Loucy (cell line): Measurements from ENCODE around the gene GPATCH2L.

Experiments used
- H2AFZ ChIP-seq: fragments of 200-600 bp; sonication (generic); 2 replicates; pipeline ENCODE4 v1.6.0; 2016; ENCODE audit warnings: antibody characterized with exemption, mild to moderate bottlenecking, low read length, moderate library complexity
- H3F3A ChIP-seq: fragments of 200-600 bp; 2 replicates; pipeline ENCODE4 v1.6.0; 2016; ENCODE audit warnings: antibody characterized with exemption, low read depth, mild to moderate bottlenecking
- H3K27me3 ChIP-seq: fragments of 200-600 bp; sonication (generic); 2 replicates; pipeline ENCODE4 v1.6.1; 2014; ENCODE audit warnings: low read length, mild to moderate bottlenecking; ENCODE audit not compliant: insufficient read depth, poor library complexity, severe bottlenecking
- H3K36me3 ChIP-seq: fragments of 200-600 bp; sonication (generic); 2 replicates; pipeline ENCODE4 v1.6.1; 2016; ENCODE audit warnings: low read length; ENCODE audit not compliant: insufficient read depth
- H3K4me1 ChIP-seq: fragments of 200-600 bp; sonication (generic); 2 replicates; pipeline ENCODE4 v1.5.1; 2014; ENCODE audit warnings: low read length, mild to moderate bottlenecking; ENCODE audit not compliant: insufficient read depth, poor library complexity, severe bottlenecking
- H3K4me2 ChIP-seq: fragments of 200-600 bp; sonication (generic); 2 replicates; pipeline ENCODE4 v1.6.0; 2014; ENCODE audit warnings: antibody characterized with exemption, low read length, low read depth, mild to moderate bottlenecking; ENCODE audit not compliant: poor library complexity, severe bottlenecking
- H3K4me3 ChIP-seq: fragments of 200-600 bp; sonication (generic); 2 replicates; pipeline ENCODE4 v1.5.1; 2014; ENCODE audit warnings: low read length, mild to moderate bottlenecking, mixed read lengths; ENCODE audit not compliant: poor library complexity, severe bottlenecking
- H3K79me2 ChIP-seq: fragments of 200-600 bp; sonication (generic); 2 replicates; pipeline ENCODE4 v1.6.1; 2014; ENCODE audit warnings: low read length; ENCODE audit not compliant: insufficient read depth
- H3K9ac ChIP-seq: fragments of 200-600 bp; sonication (generic); 2 replicates; pipeline ENCODE4 v1.6.0; 2014; ENCODE audit warnings: mild to moderate bottlenecking, low read depth, low read length, moderate library complexity; ENCODE audit not compliant: poor library complexity, severe bottlenecking
- H3K9me2 ChIP-seq: fragments of 200-600 bp; sonication (generic); replicated peaks from 2 replicates; pipeline ENCODE4 v1.6.1; 2016; ENCODE audit warnings: low read depth, low read length, mixed read lengths
- H3K9me3 ChIP-seq: fragments of 200-600 bp; sonication (generic); 2 replicates; pipeline ENCODE4 v1.6.1; 2014; ENCODE audit warnings: mild to moderate bottlenecking, antibody characterized with exemption, low read length, low read depth; ENCODE audit not compliant: insufficient read depth
- H4K20me1 ChIP-seq: fragments of 200-600 bp; sonication (generic); 2 replicates; pipeline ENCODE4 v1.6.0; 2014; ENCODE audit warnings: antibody characterized with exemption, low read length, mild to moderate bottlenecking; ENCODE audit not compliant: insufficient read depth, poor library complexity, severe bottlenecking
- CTCF ChIP-seq: fragments of 200-600 bp; sonication (generic); conservative IDR thresholded peaks from 2 replicates; pipeline ENCODE4 v1.5.1; 2014; ENCODE audit warnings: mild to moderate bottlenecking, antibody characterized with exemption, low read length
- EZH2phosphoT487 ChIP-seq: fragments of 200-600 bp; IDR thresholded peaks from 2 replicates; pipeline ENCODE4 v1.6.1; 2018; ENCODE audit warnings: antibody characterized with exemption, mild to moderate bottlenecking, moderate library complexity, borderline replicate concordance

Gene GPATCH2L

GRCh38 chr14:76174982-76175381 lies 23.3 kb downstream of the GPATCH2L start:
- Histone ChIP-seq H3K9me3 (no peaks in the 10 kb centered on the region), H2AFZ (no peak overlapping the region), H4K20me1 (peaks cover 18% of the 10 kb centered on the region), H3K4me2 (no peak overlapping the region), H3K4me1 (no peaks in the 10 kb centered on the region), H3K27me3 (no peaks in the 10 kb centered on the region), H3K79me2 (peaks cover 9% of the 10 kb centered on the region; the same call in 1 of the 2 replicates), H3K9me2 (no peaks in the 10 kb centered on the region), H3K36me3 (peaks cover 92% of the 10 kb centered on the region; the same call in 1 of the 2 replicates), H3F3A (no peaks in the 10 kb centered on the region), H3K4me3 (no peak overlapping the region), H3K9ac (no peak overlapping the region)
- TF ChIP-seq CTCF (no peak), EZH2phosphoT487 (no peak)

GRCh38 chr14:76175942-76176341 lies 24.2 kb downstream of the GPATCH2L start:
- Histone ChIP-seq H4K20me1 (peaks cover 9% of the 10 kb centered on the region), H2AFZ (no peak overlapping the region), H3K36me3 (peaks cover 92% of the 10 kb centered on the region; the same call in 1 of the 2 replicates), H3K9me3 (no peaks in the 10 kb centered on the region), H3K4me2 (no peak overlapping the region), H3K27me3 (no peaks in the 10 kb centered on the region), H3K79me2 (no peaks in the 10 kb centered on the region; the same call in 1 of the 2 replicates), H3K4me3 (no peak overlapping the region), H3K9ac (no peak overlapping the region), H3K4me1 (no peaks in the 10 kb centered on the region), H3K9me2 (no peaks in the 10 kb centered on the region), H3F3A (no peaks in the 10 kb centered on the region)
- TF ChIP-seq CTCF (no peak), EZH2phosphoT487 (no peak)

GRCh38 chr14:76181546-76181945 lies 29.8 kb downstream of the GPATCH2L start:
- Histone ChIP-seq H3K27me3 (no peaks in the 10 kb centered on the region), H3K79me2 (peaks cover 24% of the 10 kb centered on the region; the same call in 1 of the 2 replicates), H3K36me3 (peaks cover 85% of the 10 kb centered on the region), H3K9ac (no peak overlapping the region), H3K4me2 (no peak overlapping the region), H2AFZ (no peak overlapping the region), H4K20me1 (peaks cover 3% of the 10 kb centered on the region), H3K4me3 (no peak overlapping the region), H3K4me1 (no peaks in the 10 kb centered on the region), H3F3A (no peaks in the 10 kb centered on the region), H3K9me3 (no peaks in the 10 kb centered on the region), H3K9me2 (no peaks in the 10 kb centered on the region)
- TF ChIP-seq EZH2phosphoT487 = no peak
- TF ChIP-seq CTCF = peak; percentile 61
